NCI-H748 (cell line): ENCODE measurements around the gene SLC34A2.

Experiments used
- DNase-seq: peaks from one replicate; lab custom pipeline; 2025; ENCODE audit not compliant: unreplicated experiment; lab: John Stamatoyannopoulos, UW

The SLC34A2 gene

DNA sequence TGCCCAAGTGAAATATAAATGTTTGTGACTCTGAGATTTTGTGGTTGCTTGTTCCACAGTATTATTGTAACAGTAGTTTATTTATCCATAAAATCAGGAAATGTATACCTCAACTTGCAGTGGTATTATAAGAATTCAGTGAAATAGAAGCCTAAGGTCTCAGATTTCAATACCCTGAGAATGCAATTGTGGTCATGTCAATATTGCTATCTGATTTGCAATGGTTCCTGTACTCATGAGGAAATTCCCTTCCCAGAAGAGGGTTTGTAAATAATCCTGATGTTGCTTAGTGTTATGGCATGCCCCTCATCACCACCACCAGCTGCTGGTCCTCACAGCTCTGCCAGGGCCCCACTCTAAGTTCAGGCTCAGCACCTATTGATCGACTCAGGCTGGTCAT, 67.8 kb downstream of the SLC34A2 start:
- no peak for DNase-seq

GRCh38 chr4:25725870-25726269, 70.2 kb downstream of the SLC34A2 start:
- no peak for DNase-seq

GRCh38 chr4:25727711-25728493, 72.3 kb downstream of the SLC34A2 start:
- DNase-seq, result no peak
